ENCODE results near the gene FTCDNL1.

The FTCDNL1 gene

GRCh38 chr2:199850718-199851500, at the start of gene FTCDNL1:
Gene FTCDNL1, minus strand, starts transcription at chr2:199851192. Its CDS starts 2,230 bp downstream, at chr2:199848962.
- DNase-seq, result peak; percentile 63

- DNase-seq, result no peak
Measured at GRCh38 chr2:199896617-199897016, 45.6 kb upstream of the FTCDNL1 start.

GRCh38 chr2:199895406-199895805, 44.4 kb upstream of the FTCDNL1 start:
- no peak for DNase-seq

- no peak for DNase-seq
Measured at GRCh38 chr2:199883474-199884212, 32.7 kb upstream of the FTCDNL1 start.

GRCh38 chr2:199882667-199883066, 31.7 kb upstream of the FTCDNL1 start:
- no peak for DNase-seq

DNA sequence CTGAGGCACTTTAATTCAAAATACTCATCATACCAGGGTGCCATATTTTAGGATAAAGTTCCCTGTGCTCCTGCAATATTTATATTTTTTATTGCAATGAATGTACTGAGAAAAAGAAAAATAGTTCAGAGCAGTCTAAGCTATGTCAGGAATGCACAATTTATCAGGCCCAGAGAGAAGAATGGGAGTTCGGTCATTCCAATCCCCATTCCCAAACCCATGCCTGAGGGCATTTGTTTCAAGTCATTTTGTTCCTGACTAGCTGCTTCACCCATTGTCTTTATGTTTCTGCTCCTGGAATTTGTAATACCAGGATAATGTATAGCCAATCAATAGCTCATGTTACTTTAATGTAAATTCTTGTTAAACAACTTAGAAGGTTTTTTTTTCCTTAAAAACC, 24.4 kb upstream of the FTCDNL1 start:
- no peak for DNase-seq

DNA sequence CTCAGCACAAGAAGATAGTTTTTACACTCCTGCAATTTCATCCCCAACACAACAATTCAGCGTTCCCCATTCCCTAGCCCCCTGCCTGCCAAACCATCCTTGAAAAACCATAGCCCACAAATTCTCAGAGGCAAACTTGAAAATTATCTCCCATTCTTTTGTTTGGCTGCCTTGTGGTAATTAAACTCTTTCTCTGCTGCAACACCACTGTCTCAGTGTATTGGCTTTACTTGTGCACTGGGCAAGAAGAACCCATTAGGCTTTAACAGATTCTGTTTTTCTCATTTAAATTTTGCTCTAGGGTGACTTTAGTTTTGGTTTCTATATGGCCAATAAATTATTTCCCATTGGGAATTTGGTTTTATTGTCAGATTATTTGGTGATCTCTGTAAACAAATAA, 23.2 kb upstream of the FTCDNL1 start:
- no peak for DNase-seq

DNA sequence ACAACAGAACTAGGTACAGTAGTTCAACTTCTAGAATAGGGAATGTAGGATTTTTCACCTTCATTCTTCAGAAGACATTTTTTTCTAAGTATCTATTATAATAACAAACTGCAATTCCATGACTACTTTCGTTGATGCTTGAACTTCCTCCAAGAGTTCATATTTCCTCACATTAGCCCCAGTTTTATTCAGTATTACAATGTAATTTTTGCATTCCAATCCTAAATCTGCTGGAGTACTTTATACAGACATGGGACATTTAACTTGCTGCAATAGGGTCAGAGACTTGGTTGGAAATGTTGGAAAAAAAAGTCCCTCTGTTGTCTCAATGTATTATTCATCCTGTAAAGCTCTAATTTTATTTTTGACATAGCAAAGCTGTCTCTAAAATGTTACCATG, 19.6 kb upstream of the FTCDNL1 start:
- DNase-seq, result no peak

GRCh38 chr2:199869653-199870052, 18.7 kb upstream of the FTCDNL1 start:
- DNase-seq, result no peak

DNA sequence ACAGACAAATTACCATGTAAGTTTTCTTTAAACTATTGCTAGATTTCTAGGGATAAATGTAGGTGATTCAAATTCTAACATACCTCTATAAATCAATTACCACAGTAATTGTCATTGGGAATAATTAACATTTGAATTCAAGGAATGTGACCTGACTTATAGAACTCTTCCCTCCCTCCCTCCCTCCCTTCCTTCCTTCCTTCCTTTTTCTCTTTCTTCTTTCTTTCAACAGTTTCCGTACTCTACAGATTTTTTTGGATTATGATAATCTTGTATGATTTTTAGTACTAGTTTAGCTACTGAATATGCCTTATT, 18.2 kb upstream of the FTCDNL1 start:
- no peak for DNase-seq

GRCh38 chr2:199868431-199869226, 17.6 kb upstream of the FTCDNL1 start:
- no peak for DNase-seq

- no peak for DNase-seq
Measured at GRCh38 chr2:199865905-199866304, 14.9 kb upstream of the FTCDNL1 start.

GRCh38 chr2:199862788-199863187, 11.8 kb upstream of the FTCDNL1 start:
- DNase-seq, result no peak

- DNase-seq, result peak; percentile 60
Measured at GRCh38 chr2:199861132-199861774, 10.3 kb upstream of the FTCDNL1 start.

GRCh38 chr2:199855812-199856211, 4.8 kb upstream of the FTCDNL1 start:
- no peak for DNase-seq

GRCh38 chr2:199851883-199852282, 891 bp upstream of the FTCDNL1 start:
- DNase-seq, result no peak

DNA sequence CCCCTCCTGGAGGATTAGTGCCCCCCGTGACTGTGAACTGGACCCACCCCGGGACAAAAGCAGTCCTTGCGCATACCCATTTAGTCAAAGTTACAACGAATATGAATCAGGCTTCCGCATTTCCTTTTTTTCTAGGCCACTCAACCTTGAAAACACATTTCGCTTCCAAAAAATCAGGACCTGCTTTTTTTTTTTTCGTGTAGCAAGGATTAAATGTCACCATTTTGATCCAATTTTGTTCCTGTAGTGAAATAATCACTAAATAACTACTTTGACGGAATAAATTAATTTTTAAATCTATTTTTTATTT, 464 bp upstream of the FTCDNL1 start:
- DNase-seq, result no peak

DNA sequence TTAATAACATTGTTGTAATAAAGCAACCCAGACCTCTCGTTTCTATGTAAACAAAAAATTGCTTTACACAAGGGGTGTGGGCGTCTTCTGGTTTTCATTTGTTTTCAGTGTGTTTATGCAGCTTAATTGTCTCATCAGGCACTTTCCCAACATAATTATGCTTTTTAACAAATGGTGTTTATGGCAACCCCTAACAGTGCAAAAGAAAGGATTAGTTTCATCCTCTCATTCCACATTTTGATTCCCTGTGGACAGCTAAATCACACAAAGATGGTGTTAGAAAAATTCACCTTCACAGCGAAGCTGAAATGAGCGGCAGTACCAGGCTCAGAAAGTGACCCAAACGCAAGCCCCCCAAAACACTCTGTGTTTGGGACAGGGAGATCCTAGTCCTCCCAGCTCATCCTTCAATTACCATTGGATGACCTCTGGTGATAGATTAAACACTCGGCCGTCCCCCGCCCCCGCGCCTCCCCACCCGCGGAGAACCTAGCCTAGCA, 724 bp downstream of the FTCDNL1 start:
- DNase-seq, result no peak

- DNase-seq, result peak; percentile 52
Measured at GRCh38 chr2:199848389-199849130, 2.4 kb downstream of the FTCDNL1 start.

GRCh38 chr2:199847181-199847864, 3.7 kb downstream of the FTCDNL1 start:
- no peak for DNase-seq

DNA sequence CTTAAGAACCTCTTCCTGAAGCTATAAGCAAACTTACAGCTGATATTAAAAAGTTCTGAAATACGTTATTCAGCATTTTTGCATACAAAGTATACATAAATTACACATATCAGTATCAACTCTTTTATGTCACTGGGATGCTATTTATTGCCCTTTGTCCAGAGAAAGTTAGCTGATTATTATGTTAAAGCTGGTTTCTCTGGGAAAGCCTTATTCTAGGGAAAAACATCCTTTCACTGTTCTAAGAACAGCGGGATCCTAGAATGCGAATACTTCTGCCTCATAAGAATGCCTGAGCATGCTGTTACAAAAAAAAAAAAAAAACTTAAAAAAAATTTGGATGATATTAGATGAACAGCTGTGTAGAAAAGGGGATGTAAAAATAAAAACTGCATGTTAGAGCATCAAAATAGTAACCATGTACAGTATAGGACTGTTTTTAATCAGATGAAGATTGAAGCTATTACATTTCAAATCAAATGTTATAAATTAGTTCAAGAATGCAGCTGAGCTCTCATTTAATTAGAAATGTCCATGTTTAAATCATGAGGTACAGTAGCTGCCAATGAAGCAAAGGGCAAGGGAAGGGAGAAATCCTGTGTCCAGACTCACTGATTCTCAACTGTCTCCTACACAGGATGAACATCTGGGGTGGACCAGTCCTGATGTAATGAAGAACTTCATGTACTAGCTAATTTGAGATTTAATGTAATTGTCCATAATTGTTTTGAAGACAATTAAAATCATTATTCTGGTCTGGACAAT, 8.2 kb downstream of the FTCDNL1 start:
- DNase-seq, result no peak
